HepG2 (cell line): Measurements from ENCODE around the gene KCNG4. TPM values are rescaled to one million over a fixed set of nuclear protein-coding genes. Genes with fewer than 3 reads are reported as not detected.

Experiments used
- ATAC-seq: fragments of 200-7000 bp; cut with Tn5 transposase; 3 replicates; pipeline ENCODE4 v1.9.1; 2020; ENCODE audit warnings: mild to moderate bottlenecking, moderate library complexity
- BruUV-seq: library from RNA; stranded (reverse); fragments of 400-500 nt; replicated peaks from 2 replicates; lab custom pipeline; 2021; lab: Mats Ljungman, UMichigan
- CTCF ChIA-PET: fragments of 300-600 bp; formaldehyde crosslinking; extraction: SDS; loops from one replicate; lab custom pipeline; 2021; ENCODE audit warnings: low total read pairs, inconsistent platforms, low intra/inter-chr PET ratio; lab: Yijun Ruan, JAX
- POLR2A ChIA-PET: fragments of 350-600 bp; sonication (Branson Sonifier 250); formaldehyde crosslinking; loops from one replicate; lab custom pipeline; 2020; ENCODE audit warnings: antibody characterized with exemption, inconsistent platforms; lab: Yijun Ruan, JAX
- DNase-seq: peaks from one replicate; pipeline ENCODE4 v3.0.0-alpha.2; 2015; ENCODE audit warnings: low spot score
- FAIRE-seq: peaks from 3 replicates; lab custom pipeline; 2011; peaks lifted over from hg19 to GRCh38; lab: Jason Lieb, UNC
- H2AFZ ChIP-seq: one replicate; pipeline ENCODE4 v1.6.1; 2011; ENCODE audit warnings: low read length, inconsistent platforms
- H3K27ac ChIP-seq: fragments of 300-600 bp; 3 replicates; pipeline ENCODE4 v1.8.0; 2011; ENCODE audit warnings: mixed run types, mild to moderate bottlenecking, mixed read lengths, low read length, inconsistent platforms; ENCODE audit not compliant: insufficient read depth; ENCODE audit errors: extremely low read length
- H3K27me3 ChIP-seq, 2 experiments: fragments of 200-600 bp in 1 of 2; 2 replicates in 1 of 2; 3 replicates in 1 of 2; pipeline versions ENCODE4 v1.6.0 to v1.8.0; 2011; ENCODE audit warnings: low read length in 2 of 2, mild to moderate bottlenecking in 2 of 2, moderate library complexity in 2 of 2, inconsistent platforms in 1 of 2; ENCODE audit not compliant: insufficient read depth in 2 of 2, control insufficient read depth in 1 of 2
- H3K36me3 ChIP-seq, 2 experiments: fragments of 200-600 bp in 1 of 2; replicated peaks in 1 of 2; 2 replicates in 1 of 2; 3 replicates in 1 of 2; pipeline versions ENCODE4 v1.5.1 to v1.8.0; 2011; ENCODE audit warnings: low read length in 2 of 2, inconsistent platforms in 1 of 2; ENCODE audit not compliant: insufficient read depth in 2 of 2, control insufficient read depth in 1 of 2
- H3K4me1 ChIP-seq: 2 replicates; pipeline ENCODE4 v1.5.1; 2012; ENCODE audit warnings: low read length, inconsistent platforms; ENCODE audit not compliant: insufficient read depth
- H3K4me2 ChIP-seq: 2 replicates; pipeline ENCODE4 v1.6.0; 2011; ENCODE audit warnings: low read depth, low read length, inconsistent platforms
- H3K4me3 ChIP-seq, 3 experiments: fragments of 200-600 bp in 1 of 3; sonication (generic), shearing (Covaris generic) in 1 of 3; replicated peaks in 1 of 3; 2 replicates each; pipeline ENCODE4 v1.5.1; 2011 to 2016; ENCODE audit warnings: low read length in 3 of 3, inconsistent platforms in 2 of 3, low read depth in 2 of 3, mild to moderate bottlenecking in 2 of 3, control low read depth in 1 of 3, mixed read lengths in 1 of 3; ENCODE audit not compliant: insufficient read depth in 1 of 3
- H3K79me2 ChIP-seq: one replicate; pipeline ENCODE4 v1.6.1; 2011; ENCODE audit warnings: low read length, inconsistent platforms; ENCODE audit not compliant: insufficient read depth
- H3K9ac ChIP-seq: 2 replicates; pipeline ENCODE4 v1.6.0; 2011; ENCODE audit warnings: mild to moderate bottlenecking, low read depth, low read length, inconsistent platforms; ENCODE audit not compliant: insufficient read depth
- H3K9me3 ChIP-seq: 2 replicates; pipeline ENCODE4 v1.5.1; 2012; ENCODE audit warnings: mild to moderate bottlenecking, low read length
- H4K20me1 ChIP-seq: 2 replicates; pipeline ENCODE4 v1.6.0; 2011; ENCODE audit warnings: inconsistent platforms, mild to moderate bottlenecking, low read length, moderate library complexity; ENCODE audit not compliant: insufficient read depth
- DDIT3 ChIP-seq: sonication (generic); formaldehyde crosslinking; IDR thresholded peaks from 2 replicates; pipeline ENCODE4 v1.4.0; 2020; ENCODE audit warnings: mild to moderate bottlenecking, missing genetic modification reagents
- PHF21A ChIP-seq: sonication (generic); formaldehyde crosslinking; IDR thresholded peaks from 2 replicates; pipeline ENCODE4 v1.5.0; 2020; ENCODE audit warnings: mild to moderate bottlenecking, missing genetic modification reagents
- RBFOX2 ChIP-seq: fragments of 200-400 bp; formaldehyde crosslinking; IDR thresholded peaks from 2 replicates; pipeline ENCODE4 v1.6.1; 2017; ENCODE audit warnings: low read depth, mild to moderate bottlenecking, low read length
- RORA ChIP-seq: sonication (generic); formaldehyde crosslinking; IDR thresholded peaks from 2 replicates; pipeline ENCODE4 v1.5.0; 2020; ENCODE audit warnings: mild to moderate bottlenecking, missing genetic modification reagents, moderate library complexity
- TCF12 ChIP-seq, 2 experiments: fragments of 450-650 bp in 1 of 2; sonication (generic) in 1 of 2; formaldehyde crosslinking in 1 of 2; IDR thresholded peaks; 2 replicates each; pipeline versions ENCODE4 v1.6.1 to v1.8.0; 2017 to 2022; ENCODE audit warnings: antibody characterized with exemption in 1 of 2, mild to moderate bottlenecking in 1 of 2, missing genetic modification reagents in 1 of 2, moderate library complexity in 1 of 2
- THAP8 ChIP-seq: sonication (generic); formaldehyde crosslinking; IDR thresholded peaks from 2 replicates; pipeline ENCODE4 v1.5.1; 2020; ENCODE audit warnings: missing genetic modification reagents, mild to moderate bottlenecking, borderline replicate concordance
- ZNF574 ChIP-seq: sonication (generic); formaldehyde crosslinking; IDR thresholded peaks from 2 replicates; pipeline ENCODE4 v1.4.0; 2020; ENCODE audit warnings: missing genetic modification reagents
- WGBS: methylation state at CpG from one replicate; pipeline ENCODE4 v1.1.6; 2017; ENCODE audit warnings: low lambda C conversion rate; 5-methylcytosine and 5-hydroxymethylcytosine counted together
- in situ Hi-C: cut with HindIII; loops from 2 replicates; pipeline ENCODE4 v1.10.0; 2017; ENCODE audit warnings: low pct_unique_long_range_greater_than_20kb; ENCODE audit not compliant: extremely low pct_ligation_motif_present
- intact Hi-C: fragments of 100-400 bp; cut with micrococcal nuclease; formaldehyde crosslinking; loops from one replicate; pipeline ENCODE4 v1.10.0; 2022; ENCODE audit not compliant: unreplicated experiment
- polyA plus RNA-seq, 8 experiments: library from polyadenylated mRNA; depleted of rRNA in 3 of 8; stranded (reverse) in 7 of 8; unstranded in 1 of 8; fragments of >200 nt; fragmentation: Illumina TruSeq in 4 of 8; extraction: Trizol in 4 of 8; gene quantifications; 2 replicates each; pipeline versions ENCODE4 v1.2.1 to v1.2.3, GENCODE V29; 2011 to 2016; ENCODE audit warnings: low read depth in 4 of 8, missing spikeins in 1 of 8, mixed read lengths in 1 of 8; ENCODE audit not compliant: insufficient read depth in 1 of 8
- total RNA-seq, 5 experiments: library from RNA; depleted of rRNA; stranded (reverse); fragments of >200 nt; fragmentation: Illumina TruSeq; extraction: Trizol; gene quantifications; 2 replicates each; pipeline ENCODE4 v1.2.3, GENCODE V29; 2016; ENCODE audit warnings: low read depth in 1 of 5

KCNG4 gene
- total and polyA plus RNA-seq, 2 of the 13 experiments (the other 11 are each of a cell fraction or from before 2014, with no cell fraction given): not detected

GRCh38 chr16:84180519-84181140, 59.2 kb downstream of the KCNG4 start (continued):
- no peak for TF ChIP-seq ZNF574 (CRISPR knock-in tag)
- TF ChIP-seq THAP8 (CRISPR knock-in tag): no peak
- no peak for TF ChIP-seq RORA (CRISPR knock-in tag)
- no peak for TF ChIP-seq TCF12 (IDR thresholded peaks at IDR 0.05)
- no peak for TF ChIP-seq TCF12 (CRISPR knock-in tag; IDR thresholded peaks at IDR 0.05)
- no peak for TF ChIP-seq DDIT3
- TF ChIP-seq, all 625 proteins: peak for 0

DNA sequence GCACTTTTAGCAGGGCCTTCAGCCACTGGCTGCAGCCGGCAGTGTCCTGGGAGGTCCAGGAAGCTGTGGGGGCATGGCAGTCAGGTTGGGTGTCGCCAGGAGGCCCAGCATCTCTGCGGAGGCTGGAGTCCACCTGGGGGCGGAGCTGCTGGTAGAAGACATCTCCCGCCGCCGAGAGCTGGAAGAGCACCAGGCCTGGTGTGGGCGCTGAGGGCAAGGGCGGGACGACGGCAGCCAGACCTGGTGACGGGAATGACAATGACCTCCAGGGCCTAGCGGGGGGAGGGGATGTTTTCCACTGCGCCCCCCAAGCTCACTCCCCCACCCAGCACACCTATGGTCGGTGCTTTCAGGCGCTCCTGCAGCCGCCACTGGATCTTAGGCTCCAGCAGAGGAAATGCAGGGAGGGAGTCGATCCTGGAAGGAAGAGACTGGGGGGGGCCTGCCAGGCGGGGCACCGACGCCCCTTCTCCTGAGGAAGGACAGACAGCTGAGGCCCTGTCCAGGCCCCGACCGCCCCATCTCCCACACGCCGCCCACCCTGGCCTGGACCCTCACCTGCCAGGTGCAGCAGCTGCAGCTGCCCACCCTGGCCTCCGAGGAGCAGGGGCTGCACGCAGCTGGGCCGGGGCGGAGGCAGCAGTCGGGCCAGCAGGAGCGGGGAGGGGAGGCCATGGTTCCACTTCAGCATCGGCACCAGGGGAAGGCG, 60.0 kb downstream of the KCNG4 start:
- POLR2A ChIA-PET: no interaction called here
- no peak for ATAC-seq
- BruUV-seq: no TSS peak
- no peak overlapping the region for H3K9ac ChIP-seq
- H4K20me1 ChIP-seq: no peaks in the 10 kb centered on the region
- peaks cover 25 to 55% of the 10 kb centered on the region in 2 experiments; a peak in 4 of 5 replicates for H3K36me3 ChIP-seq
- 96% methylated on average over 20 of the region's 33 CpGs for WGBS
- H3K4me2 ChIP-seq: no peak overlapping the region
- no peak overlapping the region for H3K4me3 ChIP-seq
- intact Hi-C loops (loop anchor here (5.0 kb wide), 1 partner anchor 227 kb away; the partner anchor contains the start of gene OSGIN1), in situ Hi-C loops (loop anchor here (5.0 to 25.0 kb wide), 2 partner anchors 92 to 217 kb away; partner anchors contain the start of genes NECAB2 and OSGIN1)
- no peaks in the 10 kb centered on the region for H3K27me3 ChIP-seq
- no peak overlapping the region for H3K27ac ChIP-seq
- H3K9me3 ChIP-seq: no peaks in the 10 kb centered on the region
- no peak for DNase-seq
- H2AFZ ChIP-seq: no peak overlapping the region
- H3K4me1 ChIP-seq: peaks cover 32% of the 10 kb centered on the region
- H3K79me2 ChIP-seq: peaks cover 6% of the 10 kb centered on the region
- peak; percentile 30 for TF ChIP-seq RBFOX2
- TF ChIP-seq PHF21A: no peak
- CTCF ChIA-PET: no interaction called here
- FAIRE-seq: no peak
